Measurements from ENCODE around the gene ARMC7. TPM values are rescaled to one million over a fixed set of nuclear protein-coding genes. Genes with fewer than 3 reads are reported as not detected.

Gene ARMC7
- total and polyA plus RNA-seq, 2 of the 13 experiments (the other 11 are each of a cell fraction or from before 2014, with no cell fraction given): 3.9 to 4.2 TPM

GRCh38 chr17:75124819-75125162 is 15.0 kb downstream of the ARMC7 start:
- no peak overlapping the region for H3K9ac ChIP-seq (ENCODE audit: insufficient read depth, low read depth, low read length)

GRCh38 chr17:75125984-75126383 is 16.2 kb downstream of the ARMC7 start:
- ATAC-seq (no peak), FAIRE-seq (no peak), DNase-seq (ENCODE audit: low spot score) (no peak)
- peaks cover 4% of the 10 kb centered on the region; the same call in 1 of the 2 replicates for H4K20me1 ChIP-seq (ENCODE audit: insufficient read depth, low read length)
- no peaks in the 10 kb centered on the region for H3K27me3 ChIP-seq (ENCODE audit: control insufficient read depth in 1 of 2, insufficient read depth in 2 of 2, low read length in 2 of 2)
- no peak for TF ChIP-seq ISX (CRISPR knock-in tag; conservative IDR thresholded peaks at IDR 0.05)
- TF ChIP-seq NCOA2 (CRISPR knock-in tag; IDR thresholded peaks at IDR 0.05): no peak
- no peak for TF ChIP-seq NFYC (CRISPR knock-in tag; IDR thresholded peaks at IDR 0.05)
- peak in 1 of 2 experiments; percentile 33; a peak in 1 of 4 replicates for TF ChIP-seq POLR2A (IDR thresholded peaks at IDR 0.05; ENCODE audit: insufficient read depth in 1 of 2, low read depth in 2 of 2, low read length in 2 of 2)
- no peak for TF ChIP-seq MAZ (IDR thresholded peaks at IDR 0.05; ENCODE audit: borderline replicate concordance, low read depth, low read length)
- TF ChIP-seq MAZ (CRISPR knock-in tag; IDR thresholded peaks at IDR 0.05; ENCODE audit: low read depth): no peak
- TF ChIP-seq MEF2D (CRISPR knock-in tag; IDR thresholded peaks at IDR 0.05): no peak
- no peak overlapping the region for H3K9ac ChIP-seq (ENCODE audit: insufficient read depth, low read depth, low read length)
- BruUV-seq (replicated peaks): no TSS peak
- intact Hi-C loops (cut with micrococcal nuclease; ENCODE audit: unreplicated experiment) (no loop called here), in situ Hi-C loops (cut with HindIII; ENCODE audit: extremely low pct_ligation_motif_present, low pct_unique_long_range_greater_than_20kb) (no loop called here)
- H3K9me3 ChIP-seq (ENCODE audit: low read length): no peaks in the 10 kb centered on the region
- peaks cover 8% of the 10 kb centered on the region for H3K79me2 ChIP-seq (ENCODE audit: insufficient read depth, low read length)
- H3K27ac ChIP-seq (ENCODE audit: extremely low read length, insufficient read depth, low read length): no peak overlapping the region
- no peak overlapping the region for H3K4me3 ChIP-seq (replicated peaks in 1 of 3; ENCODE audit: insufficient read depth in 1 of 3, low read depth in 2 of 3, low read length in 3 of 3)
- ChIA-PET CTCF (ENCODE audit: low intra/inter-chr PET ratio, low total read pairs) (no interaction called here), POLR2A (interaction anchor here (0.7 kb wide), 1 partner anchor 37 kb away, joined by 3 read pairs; no protein-coding TSS in a partner anchor)
- H3K4me1 ChIP-seq (ENCODE audit: insufficient read depth, low read length): peaks cover 17% of the 10 kb centered on the region
- 75% methylated on average over 3 of the region's 3 CpGs for WGBS (ENCODE audit: low lambda C conversion rate)
- H2AFZ ChIP-seq (ENCODE audit: low read length): no peak overlapping the region
- peaks cover 6 to 18% of the 10 kb centered on the region in 2 experiments; a peak in 4 of 5 replicates for H3K36me3 ChIP-seq (replicated peaks in 1 of 2; ENCODE audit: control insufficient read depth in 1 of 2, insufficient read depth in 2 of 2, low read length in 2 of 2)
- no peak overlapping the region for H3K4me2 ChIP-seq (ENCODE audit: low read depth, low read length)

More at GRCh38 chr17:75124819-75125162, 15.0 kb downstream of the ARMC7 start:
- Histone ChIP-seq H3K27ac (ENCODE audit: extremely low read length, insufficient read depth, low read length) (no peak overlapping the region), H3K4me2 (ENCODE audit: low read depth, low read length) (no peak overlapping the region), H3K36me3 (replicated peaks in 1 of 2; ENCODE audit: control insufficient read depth in 1 of 2, insufficient read depth in 2 of 2, low read length in 2 of 2) (peaks cover 6 to 13% of the 10 kb centered on the region in 2 experiments; a peak in 4 of 5 replicates), H3K79me2 (ENCODE audit: insufficient read depth, low read length) (no peaks in the 10 kb centered on the region), H3K9me3 (ENCODE audit: low read length) (no peaks in the 10 kb centered on the region), H3K27me3 (ENCODE audit: control insufficient read depth in 1 of 2, insufficient read depth in 2 of 2, low read length in 2 of 2) (no peaks in the 10 kb centered on the region), H2AFZ (ENCODE audit: low read length) (no peak overlapping the region), H3K4me1 (ENCODE audit: insufficient read depth, low read length) (peaks cover 9% of the 10 kb centered on the region; the same call in 1 of the 2 replicates), H4K20me1 (ENCODE audit: insufficient read depth, low read length) (no peaks in the 10 kb centered on the region), H3K4me3 (replicated peaks in 1 of 3; ENCODE audit: insufficient read depth in 1 of 3, low read depth in 2 of 3, low read length in 3 of 3) (no peak overlapping the region)
- ChIA-PET POLR2A (interaction anchor here (0.9 to 1.5 kb wide), 2 partner anchors 74 to 90 kb away, joined by 4 read pairs; no protein-coding TSS in a partner anchor), CTCF (ENCODE audit: low intra/inter-chr PET ratio, low total read pairs) (no interaction called here)
- no TSS peak for BruUV-seq (replicated peaks)
- WGBS (ENCODE audit: low lambda C conversion rate): 100% methylated on average over 1 of the region's 4 CpGs
- FAIRE-seq (no peak), ATAC-seq (peak; percentile 20), DNase-seq (ENCODE audit: low spot score) (no peak)
- intact Hi-C loops (cut with micrococcal nuclease; ENCODE audit: unreplicated experiment) (no loop called here), in situ Hi-C loops (cut with HindIII; ENCODE audit: extremely low pct_ligation_motif_present, low pct_unique_long_range_greater_than_20kb) (no loop called here)
- TF ChIP-seq POLR2G (IDR thresholded peaks at IDR 0.05; ENCODE audit: low read depth, low read length) (0 out of 2 replicates have a peak, but pooled peaks have one; percentile 2), KDM4B (CRISPR knock-in tag; IDR thresholded peaks at IDR 0.05) (no peak), ZFP36L2 (CRISPR knock-in tag; IDR thresholded peaks at IDR 0.05) (no peak)
- TF ChIP-seq, protein P1, sequence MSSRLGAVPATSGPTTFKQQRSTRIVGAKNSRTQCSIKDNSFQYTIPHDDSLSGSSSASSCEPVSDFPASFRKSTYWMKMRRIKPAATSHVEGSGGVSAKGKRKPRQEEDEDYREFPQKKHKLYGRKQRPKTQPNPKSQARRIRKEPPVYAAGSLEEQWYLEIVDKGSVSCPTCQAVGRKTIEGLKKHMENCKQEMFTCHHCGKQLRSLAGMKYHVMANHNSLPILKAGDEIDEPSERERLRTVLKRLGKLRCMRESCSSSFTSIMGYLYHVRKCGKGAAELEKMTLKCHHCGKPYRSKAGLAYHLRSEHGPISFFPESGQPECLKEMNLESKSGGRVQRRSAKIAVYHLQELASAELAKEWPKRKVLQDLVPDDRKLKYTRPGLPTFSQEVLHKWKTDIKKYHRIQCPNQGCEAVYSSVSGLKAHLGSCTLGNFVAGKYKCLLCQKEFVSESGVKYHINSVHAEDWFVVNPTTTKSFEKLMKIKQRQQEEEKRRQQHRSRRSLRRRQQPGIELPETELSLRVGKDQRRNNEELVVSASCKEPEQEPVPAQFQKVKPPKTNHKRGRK (CRISPR knock-in tag; IDR thresholded peaks at IDR 0.05): no peak
